Astrocyte of the hippocampus (primary cell): ENCODE results near the gene GDF3.
A peak's percentile ranks its signal among the peaks of the same experiment; 100 is the strongest.
"Not testable (repeated sequence)": the region's sequence is repeated elsewhere in the genome, so short reads cannot be mapped to it uniquely, and the experiment has no call there.

Source experiments
- DNase-seq: peaks from one replicate; pipeline ENCODE4 v3.0.0; 2011; ENCODE audit warnings: low read depth, low spot score

The GDF3 gene

DNA sequence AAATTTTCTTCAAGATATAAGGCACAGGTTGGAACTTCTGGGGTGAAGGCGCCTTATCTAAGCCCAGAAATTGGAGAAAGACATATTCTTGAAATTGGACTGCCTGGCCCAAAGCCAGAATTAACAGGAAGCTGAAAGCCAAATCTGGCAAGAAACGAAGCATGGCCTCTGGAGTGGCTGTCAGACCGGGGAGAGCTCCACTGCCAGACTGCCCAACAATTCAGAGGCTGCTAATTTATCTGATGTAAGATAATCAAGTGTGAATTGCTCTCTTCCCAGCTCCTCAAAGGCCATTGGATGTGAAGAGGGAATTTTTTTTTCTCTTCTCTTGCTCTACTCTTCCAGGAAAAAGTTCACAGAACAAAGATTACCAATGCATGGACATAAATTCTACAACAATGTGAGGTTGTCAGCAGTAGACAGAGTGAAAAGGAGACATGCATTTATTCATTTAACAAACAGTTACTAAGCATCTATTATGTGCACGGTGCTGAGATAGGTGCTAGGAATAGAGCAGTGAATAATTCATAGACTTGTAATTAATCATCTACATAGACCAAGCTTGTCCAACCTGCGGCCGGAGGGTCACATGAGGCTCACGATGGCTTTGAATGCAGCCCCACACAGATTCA is at the start of gene GDF3:
TSS of gene GDF3 (minus strand) at position 210 of the 632 bp plus-strand sequence. CDS start at position 163, 47 bp downstream.
- DNase-seq: peak; percentile 2

DNA sequence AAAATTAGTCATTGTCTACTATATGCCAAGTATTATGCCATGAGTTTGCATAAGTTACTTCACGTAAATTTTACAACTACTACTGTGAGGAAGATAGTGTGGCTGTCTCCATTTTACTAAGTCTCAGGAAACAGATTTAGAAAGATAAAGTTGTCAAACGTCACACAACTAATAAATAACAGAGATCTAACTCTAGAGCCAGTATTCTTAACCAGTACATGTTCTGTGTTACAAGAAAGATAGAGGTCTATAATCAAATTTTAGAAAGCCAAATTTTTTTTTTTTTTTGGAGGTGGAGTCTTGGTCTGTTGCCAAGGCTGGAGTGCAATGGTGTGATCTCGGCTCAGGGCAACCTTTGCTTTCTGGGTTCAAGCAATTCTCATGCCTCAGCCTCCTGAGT is 37.4 kb upstream of the GDF3 start:
- no peak for DNase-seq

DNA sequence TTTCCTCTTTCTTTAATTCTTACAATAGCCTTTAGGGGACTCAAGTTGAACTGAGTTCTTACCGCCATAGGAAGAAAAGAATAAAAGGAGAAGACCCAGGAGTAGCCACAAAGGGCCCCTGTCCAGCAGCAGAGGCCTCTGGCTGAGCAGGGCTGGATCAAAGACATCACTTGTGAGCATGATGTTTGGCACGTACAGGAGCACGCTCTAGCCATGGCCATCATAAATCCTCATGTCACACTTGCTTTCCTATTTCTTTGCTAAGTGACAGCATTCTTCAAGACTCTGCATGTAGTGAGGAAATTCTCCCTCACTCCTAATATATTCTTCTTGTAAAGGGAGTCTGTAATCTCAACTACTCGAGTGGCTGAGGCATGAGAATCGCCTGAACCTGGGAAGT is 35.9 kb upstream of the GDF3 start:
- no peak for DNase-seq

DNA sequence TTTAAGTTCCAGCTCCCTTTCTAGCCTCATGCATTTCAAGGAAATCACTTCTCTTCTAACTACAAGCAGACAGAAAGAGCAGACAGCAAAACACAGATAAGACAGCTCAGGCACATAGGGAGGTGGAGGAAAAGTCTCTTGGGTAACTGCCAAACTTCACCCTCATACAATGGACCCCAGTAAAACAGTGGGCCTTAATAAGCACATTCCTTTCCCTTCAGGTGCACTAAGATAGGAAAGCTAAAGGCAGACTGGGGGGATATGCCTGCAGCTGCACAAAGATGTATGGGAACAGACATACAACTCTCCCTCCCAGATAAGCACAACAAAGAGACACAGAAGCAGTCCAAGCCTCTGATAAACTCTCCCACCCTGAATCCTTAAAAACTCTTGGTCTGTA is 35.4 kb upstream of the GDF3 start:
- DNase-seq: not testable (repeated sequence)

DNA sequence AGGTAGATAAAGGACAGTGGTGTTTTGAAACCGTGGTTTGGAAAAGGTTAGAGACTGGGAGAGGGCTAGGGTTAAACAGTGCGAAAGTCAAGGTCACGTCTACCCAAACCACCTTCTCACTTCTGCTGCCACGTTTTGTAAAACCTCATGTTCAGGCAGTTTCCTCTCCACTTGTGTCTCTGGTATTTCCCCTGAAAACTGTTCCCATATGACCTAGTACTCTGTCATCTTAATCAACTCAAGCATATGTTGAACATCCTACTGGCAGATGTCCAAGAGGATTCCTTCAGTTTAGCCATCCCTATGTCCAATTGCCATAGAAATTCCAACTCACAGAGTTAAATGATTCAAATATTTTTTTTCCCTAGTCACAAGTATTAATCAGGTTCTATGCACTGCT is 34.2 kb upstream of the GDF3 start:
- no peak for DNase-seq

DNA sequence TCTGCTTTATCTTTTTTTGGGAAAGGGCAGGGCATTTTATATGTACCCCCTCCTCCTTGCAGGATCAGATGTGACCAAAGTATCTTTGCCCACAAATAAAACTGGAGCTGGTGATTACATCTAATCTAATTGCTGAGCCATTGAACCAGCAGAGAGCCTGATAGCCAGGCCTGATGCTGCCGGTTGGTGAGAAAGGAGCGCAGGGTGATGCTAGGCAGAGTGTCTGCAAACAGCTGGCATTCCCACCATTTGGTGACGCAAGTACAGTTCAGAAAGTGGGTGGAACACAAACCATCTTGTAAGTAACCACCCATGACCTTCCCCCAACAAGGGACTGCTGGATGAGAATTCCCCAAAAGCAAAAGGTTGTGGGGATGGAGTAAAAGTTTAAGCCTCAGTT is 28.4 kb upstream of the GDF3 start:
- DNase-seq: no peak

DNA sequence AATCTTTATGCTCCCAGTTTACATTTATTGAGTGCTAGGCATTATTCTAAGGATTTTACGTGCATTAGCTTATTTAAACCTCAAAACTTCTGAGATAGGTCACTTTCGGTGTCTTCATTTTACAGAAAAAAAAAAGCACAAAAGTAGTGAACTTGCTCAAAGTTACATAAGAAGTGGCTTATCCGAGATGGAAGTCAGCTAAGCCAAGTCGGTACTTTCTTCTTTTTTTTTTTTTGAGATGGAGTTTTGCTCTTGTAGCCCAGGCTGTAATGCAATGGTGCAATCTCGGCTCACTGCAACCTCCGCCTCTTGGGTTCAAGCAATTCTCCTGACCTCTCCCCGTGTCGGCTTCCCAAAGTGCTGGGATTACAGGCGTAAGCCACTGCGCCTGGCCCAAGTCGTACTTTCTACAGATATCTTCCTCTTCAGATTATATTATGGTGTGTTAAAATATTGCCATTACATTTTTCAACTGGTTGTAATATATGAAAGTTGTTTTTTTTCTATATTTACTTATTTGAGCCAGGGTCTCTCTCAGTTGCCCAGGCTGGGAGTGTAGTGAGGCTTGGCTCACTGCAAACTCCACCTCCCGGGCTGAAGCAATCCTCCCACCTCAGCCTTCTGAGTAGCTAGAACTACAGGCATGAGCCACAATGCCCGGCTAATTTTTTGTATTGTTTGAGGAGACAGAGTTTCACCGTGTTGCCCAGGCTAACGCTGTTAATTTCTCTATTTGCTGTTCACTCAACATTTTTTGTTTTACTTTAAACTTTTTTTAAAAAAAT is 24.6 kb upstream of the GDF3 start:
- DNase-seq: no peak

DNA sequence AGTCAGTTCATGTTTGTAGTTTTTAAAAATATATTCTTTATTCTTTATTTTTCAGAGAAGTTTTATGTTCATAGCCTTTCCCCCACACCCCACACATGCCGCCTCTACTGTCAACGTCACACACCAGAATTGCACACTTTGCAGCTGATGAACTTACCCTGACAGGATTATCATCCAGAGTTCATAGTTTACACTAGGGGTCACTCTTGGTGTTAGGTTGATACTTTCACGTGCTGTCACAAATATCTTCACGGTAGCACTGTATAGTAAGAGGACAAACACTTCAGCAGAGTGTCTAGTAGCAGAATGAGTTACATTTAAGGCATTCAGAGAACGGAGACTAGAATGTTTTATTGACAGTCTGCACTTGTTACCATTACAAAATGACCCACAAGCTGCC is 20.8 kb upstream of the GDF3 start:
- DNase-seq: peak; percentile 3

DNA sequence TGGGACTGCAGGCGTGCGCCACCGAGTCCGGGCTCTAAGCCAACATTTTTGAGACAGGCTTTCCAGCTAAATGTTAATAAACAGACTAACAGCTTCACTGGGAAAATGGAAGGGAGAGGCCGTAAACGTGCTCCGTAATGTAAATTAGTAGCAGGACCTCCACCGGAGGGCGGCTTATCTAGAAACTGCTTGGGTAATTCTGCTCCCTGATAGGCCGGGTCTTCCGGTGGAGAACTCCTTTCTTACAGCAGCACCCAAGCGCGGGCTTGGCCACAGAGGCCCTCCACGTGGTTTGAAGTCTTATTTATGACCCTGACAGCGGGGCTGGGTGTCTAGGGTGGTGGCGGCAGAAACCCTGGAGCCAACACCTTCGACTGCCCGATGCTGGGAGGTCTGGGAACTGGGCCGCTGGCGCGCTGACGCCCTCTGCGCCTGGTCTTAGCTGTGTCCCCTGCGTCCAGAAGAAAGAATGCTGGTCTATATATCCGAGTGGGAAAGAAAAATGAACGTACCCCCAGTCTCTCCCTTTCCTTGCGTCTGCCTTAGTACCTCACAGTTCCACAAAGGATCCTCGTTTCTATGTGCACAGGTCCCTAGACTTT is 17.4 kb upstream of the GDF3 start:
- DNase-seq: no peak

DNA sequence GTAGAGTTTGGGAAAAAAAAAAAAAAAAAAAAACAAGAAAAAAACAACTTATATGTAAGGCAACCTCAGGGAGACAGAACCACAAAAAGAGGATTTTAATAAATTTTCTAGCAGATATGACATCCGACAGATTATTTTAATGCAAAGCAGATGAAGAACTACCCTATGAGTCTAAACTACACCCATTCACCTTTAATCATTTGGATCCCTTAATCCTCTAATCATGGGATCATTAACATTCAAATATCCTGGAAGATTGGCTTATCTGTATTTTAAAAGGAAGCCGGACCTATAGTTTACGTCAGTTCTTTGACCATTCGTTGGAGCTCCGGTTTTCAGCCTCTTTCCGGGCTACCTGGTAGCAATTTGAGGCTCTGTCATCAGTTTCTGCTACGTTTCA is 15.6 kb upstream of the GDF3 start, which contains the start of gene DPPA3:
TSS of gene DPPA3 (plus strand) at position 301 of the 400 bp plus-strand sequence. CDS start 138 bp downstream, outside the sequence.
- no peak for DNase-seq

DNA sequence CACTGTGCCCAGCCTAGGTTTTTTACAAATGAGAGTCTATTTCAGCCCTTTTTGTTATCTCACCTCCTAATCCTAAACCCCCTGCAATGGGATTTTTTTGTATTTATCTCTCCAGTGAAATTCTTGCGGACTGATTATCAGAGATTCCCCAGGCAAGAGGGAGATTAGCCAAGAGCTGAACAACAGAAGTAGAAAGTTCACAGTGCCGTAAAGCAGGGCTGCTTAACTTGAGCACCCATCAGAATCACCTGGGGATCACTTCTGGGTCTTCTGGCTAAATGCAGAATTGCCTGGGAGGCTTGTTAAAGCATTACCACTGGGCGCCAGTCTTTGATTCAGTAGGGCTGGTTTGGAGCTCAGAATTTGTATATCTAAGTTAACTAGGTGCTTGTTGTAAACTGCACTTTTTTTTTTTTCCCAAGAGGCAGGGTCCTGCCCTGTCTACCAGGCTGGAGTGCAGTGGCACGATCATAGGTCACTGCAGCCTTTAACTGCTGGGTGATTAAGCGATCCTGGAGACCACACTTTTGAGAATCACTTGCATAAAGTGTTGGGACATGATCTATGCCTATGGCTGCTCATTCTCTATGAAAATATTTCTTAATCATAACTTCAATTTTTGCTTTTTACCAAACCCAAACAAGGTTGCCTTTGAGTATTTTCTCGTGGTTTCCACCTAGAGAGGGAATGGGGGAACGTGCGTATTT is 14.5 kb upstream of the GDF3 start:
- no peak for DNase-seq

DNA sequence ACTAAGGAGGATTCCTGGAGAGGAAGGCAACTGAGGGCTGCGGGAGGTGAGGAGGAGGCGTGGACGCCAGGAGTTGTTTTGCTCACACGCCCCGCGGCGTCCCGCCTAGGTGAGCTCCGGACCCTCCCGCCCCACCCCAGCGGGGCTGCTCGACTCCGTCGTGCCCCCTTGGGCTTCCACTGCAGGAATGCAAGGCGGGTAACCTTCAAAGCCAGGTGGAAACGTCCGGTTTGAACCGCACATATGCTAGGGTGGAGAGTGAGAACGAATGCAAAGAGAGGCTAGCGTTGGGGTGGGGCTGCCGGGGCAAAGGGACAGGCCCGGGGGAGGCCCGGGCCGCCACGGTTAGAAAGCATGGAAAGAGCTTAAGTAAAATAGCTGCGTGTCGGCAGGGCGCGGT is 10.3 kb upstream of the GDF3 start:
- DNase-seq: no peak

DNA sequence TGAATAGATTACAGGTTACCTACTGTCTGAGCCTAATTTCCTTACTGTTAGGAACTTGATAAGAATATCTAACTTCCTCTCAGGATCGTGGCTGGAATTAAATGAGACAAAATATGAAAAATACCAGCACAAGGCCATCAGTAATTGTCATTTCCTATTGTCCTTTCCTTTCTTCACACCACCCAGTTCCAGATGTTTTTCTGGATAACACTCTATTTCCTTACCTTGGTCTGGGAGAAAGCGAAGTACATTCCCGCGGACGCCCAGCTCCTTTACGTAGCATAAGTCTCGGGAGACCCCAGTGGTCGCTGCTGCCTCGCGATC is 376 bp downstream of the GDF3 start:
- DNase-seq: no peak

DNA sequence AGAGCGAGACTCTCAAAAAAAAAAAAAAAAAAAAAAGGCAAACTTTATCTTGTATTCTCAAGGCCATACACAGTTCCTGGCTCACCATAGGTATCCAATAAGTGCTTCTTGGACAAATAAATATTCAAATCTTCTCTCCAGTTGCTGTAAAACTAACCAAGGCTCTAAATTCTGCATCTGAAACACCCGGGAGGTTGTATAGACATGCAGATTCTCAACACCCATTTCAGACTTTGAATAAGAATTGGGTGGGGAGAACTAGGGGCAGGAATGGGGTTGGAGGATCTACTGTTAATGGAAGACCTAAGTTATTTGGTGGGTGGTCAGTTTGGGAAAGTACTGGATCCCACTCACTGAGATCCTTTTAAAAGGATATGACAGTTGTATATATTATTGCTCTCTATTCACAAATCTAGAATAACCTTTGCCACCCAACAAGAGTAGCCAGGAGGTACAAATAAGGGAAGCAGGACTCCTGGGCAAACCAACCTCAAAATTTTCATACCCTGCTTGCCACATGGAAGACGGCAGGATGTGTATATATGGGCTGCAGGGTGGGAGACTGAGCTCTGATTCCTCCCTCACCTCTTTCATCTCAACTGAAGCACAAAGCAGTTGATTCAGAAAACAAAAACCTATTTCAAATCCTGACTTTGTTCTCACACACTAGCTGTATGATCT is 879 bp downstream of the GDF3 start:
- DNase-seq: no peak

DNA sequence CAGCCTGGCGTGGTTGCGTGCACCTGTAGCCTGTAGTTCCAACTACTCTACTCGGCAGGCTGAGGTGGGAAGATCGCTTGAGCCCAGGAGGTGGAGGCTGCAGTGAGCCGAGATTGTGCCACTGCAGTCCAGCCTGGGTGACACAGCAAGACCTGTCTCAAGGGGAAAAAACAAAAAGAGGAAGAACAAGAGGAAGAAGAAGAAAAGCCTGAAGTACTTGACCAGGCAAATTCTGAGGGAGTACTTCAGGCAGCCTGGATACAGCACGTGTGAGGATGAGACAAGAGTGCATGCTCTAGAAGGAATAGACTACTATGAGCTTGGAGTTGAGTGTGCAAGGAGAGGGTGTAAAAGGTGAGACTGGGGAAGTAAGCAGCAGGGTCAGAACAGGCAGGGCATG is 1.8 kb downstream of the GDF3 start:
- DNase-seq: no peak

DNA sequence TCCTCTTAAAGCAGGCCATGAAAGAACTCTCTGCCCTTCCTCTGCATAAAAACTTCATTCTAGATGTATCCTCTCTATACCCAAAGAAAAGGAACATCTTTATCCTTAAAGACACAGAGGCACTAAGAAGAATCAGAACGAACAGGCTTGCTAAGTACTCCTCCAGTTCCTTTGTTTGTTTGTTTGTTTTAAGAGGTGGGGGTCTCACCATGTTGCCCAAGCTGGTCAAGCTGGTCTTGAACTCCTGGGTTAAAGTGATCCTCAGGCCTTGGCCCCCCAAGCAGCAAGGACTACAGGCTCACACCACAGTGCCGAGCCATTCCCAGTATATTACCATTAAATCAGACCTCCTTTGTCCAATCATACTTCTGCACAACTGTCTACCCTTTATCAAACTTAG is 14.0 kb downstream of the GDF3 start:
- no peak for DNase-seq

DNA sequence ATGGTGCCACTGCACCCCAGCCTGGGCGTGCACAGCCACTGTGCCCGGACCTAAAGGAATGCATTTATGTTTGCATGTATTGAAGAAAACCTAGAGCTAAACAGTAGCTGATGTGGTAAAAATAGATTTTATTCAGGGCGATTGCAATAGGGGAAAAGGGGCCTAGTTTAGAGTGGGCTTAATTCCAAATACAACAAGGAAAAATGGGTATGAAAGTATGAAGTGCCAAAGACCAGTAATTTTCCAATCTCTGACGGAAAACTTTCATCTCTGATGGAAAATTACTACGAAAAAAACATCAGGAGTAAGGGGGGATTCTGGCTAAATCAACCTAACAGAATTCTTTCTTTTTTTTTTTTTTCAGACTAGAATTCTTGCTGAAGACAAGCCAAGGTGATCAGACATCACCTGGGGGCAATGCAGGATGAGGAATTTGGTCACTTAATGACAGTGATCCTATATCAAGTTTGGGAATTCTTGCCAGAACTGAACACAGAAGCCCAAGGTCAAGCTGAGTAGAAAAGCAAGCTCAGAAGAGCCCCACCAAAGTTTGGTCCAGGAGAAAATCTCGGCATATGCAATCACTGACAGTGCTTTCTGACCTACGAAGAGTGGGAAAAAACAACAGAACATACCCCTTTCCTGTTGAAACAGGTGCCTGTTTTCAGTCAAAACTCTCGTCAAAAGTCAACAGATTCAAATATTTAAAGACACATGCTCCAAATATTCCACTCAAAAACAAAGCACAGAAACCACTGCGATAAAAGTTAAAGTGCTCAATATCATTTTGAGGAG is 16.1 kb downstream of the GDF3 start:
- DNase-seq: no peak

DNA sequence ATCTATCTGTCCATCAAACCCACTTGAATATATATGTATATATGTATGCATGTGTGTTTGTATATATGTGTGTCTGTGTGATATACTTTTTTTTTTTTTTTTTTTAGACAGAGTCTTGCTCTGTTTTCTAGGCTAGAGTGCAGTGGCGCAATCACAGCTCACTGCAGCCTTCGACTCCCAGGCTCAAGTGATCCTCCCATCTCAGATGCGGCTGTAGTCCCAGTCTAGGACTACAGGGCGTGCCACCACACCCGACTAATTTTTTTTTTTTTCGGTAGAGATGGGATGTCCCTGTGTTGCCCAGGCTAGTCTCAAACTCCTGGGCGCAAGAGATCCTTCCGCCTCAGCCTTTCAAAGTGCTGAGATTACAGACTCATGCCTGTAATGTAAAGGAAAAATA is 16.8 kb downstream of the GDF3 start:
- no peak for DNase-seq

DNA sequence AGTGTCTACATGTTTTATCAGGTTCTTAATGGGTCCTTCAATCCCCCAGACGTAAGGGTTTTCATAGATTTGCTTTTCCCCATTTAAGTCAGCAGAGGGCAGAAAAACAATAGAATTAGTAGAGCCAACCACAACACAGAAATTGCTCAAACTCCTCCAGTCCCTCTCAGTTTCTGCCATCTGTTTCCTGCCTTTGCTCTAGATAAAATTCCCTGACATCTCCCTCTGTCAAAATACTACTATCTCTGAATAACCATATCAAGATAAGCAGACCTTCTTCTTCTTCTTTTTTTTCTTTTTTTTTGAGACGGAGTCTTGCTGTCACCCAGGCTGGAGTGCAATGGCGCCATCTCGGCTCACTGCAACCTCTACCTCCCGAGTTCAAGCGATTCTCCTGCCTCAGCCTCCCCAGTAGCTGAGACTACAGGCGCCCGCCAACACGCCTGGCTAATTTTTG is 18.1 kb downstream of the GDF3 start:
- DNase-seq: peak; percentile 17

DNA sequence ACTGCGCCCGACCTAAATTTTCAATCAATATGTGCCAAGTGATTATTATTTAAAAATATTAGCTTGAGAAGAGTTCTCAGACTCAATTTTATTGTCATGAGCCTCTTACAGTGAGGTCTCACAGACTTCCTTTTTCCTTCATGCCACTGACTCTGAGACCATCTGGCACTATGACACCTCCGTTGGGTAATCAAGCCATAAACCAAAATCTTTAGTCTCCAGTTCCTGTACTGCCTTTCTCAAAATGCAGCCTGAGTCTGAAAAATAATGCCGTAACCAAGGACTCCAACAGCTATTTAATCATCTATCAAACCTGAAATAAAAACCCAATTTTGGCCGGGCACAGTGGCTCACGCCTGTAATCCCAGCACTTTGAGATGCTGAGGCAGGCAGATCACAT is 20.1 kb downstream of the GDF3 start:
- not testable (repeated sequence) for DNase-seq

DNA sequence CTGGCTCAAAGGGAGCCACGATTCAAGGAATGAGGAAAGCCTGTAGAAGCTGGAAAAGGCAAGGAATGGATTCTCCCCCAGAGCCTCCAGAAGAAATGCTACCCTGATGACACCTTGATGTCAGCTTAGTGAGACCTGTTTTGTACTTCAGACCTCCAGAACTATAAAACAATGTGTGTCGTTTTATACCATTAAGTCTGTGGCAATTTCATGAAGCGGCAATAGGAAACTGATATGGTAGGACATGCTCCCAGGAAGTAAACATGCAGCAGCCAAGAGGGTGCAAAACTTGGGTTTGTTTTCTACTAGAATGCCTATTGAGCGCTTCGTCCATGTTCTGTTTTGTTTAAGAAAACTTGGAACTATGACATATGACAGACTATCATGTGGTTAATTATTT is 27.4 kb downstream of the GDF3 start:
- DNase-seq: no peak
